Activated naive CD4-positive, alpha-beta T cell treated with anti-CD3 and anti-CD28 coated beads, Interleukin-2, amount 10 ng/mL, durations not matched to agents 7 days and 5 days (primary cell): Measurements from ENCODE around the gene TMTC3.
"Not testable (repeated sequence)": the region's sequence is repeated elsewhere in the genome, so short reads cannot be mapped to it uniquely, and the experiment has no call there.

Experiments
- CTCF ChIA-PET: fragments of 350-600 bp; sonication (Branson Sonifier 250); formaldehyde crosslinking; loops from one replicate; lab custom pipeline; 2021; ENCODE audit warnings: antibody characterized with exemption; lab: Charles Lee
- DNase-seq: peaks from one replicate; pipeline ENCODE4 v3.0.0-alpha.2; 2020
- H3K27ac Mint-ChIP-seq: one replicate; pipeline ENCODE4 v1.8.0; 2021; ENCODE audit warnings: mild to moderate bottlenecking, moderate library complexity, mixed read lengths
- H3K27me3 Mint-ChIP-seq: one replicate; pipeline ENCODE4 v1.8.0; 2021; ENCODE audit warnings: mild to moderate bottlenecking, mixed read lengths
- H3K36me3 Mint-ChIP-seq: one replicate; pipeline ENCODE4 v1.8.0; 2021; ENCODE audit warnings: mixed read lengths
- H3K4me1 Mint-ChIP-seq: one replicate; pipeline ENCODE4 v1.8.0; 2021; ENCODE audit warnings: mixed read lengths
- H3K4me3 Mint-ChIP-seq: one replicate; pipeline ENCODE4 v1.8.0; 2021; ENCODE audit warnings: mild to moderate bottlenecking, moderate library complexity, mixed read lengths
- H3K9me3 Mint-ChIP-seq: one replicate; pipeline ENCODE4 v1.8.0; 2021; ENCODE audit warnings: mixed read lengths

The TMTC3 gene

GRCh38 chr12:88141774-88142609 is at the start of gene TMTC3, which contains the start of gene CEP290:
TMTC3 (plus strand) TSS chr12:88142307; CDS start chr12:88148316, 6,009 bp downstream.
CEP290 (minus strand) TSS chr12:88142088; CDS start chr12:88141307, 781 bp downstream.
- CTCF ChIA-PET, result interaction anchor here (0.6 to 1.7 kb wide), 2 partner anchors 13 to 27 kb away, joined by 3 to 4 read pairs; no protein-coding TSS in a partner anchor
- Mint-ChIP-seq H3K27me3 (no peaks in the 10 kb centered on the region), H3K36me3 (peaks cover 13% of the 10 kb centered on the region), H3K27ac (peak within 1 kb of the TSS; percentile 91), H3K4me3 (peak within 1 kb of the TSS; percentile 83), H3K4me1 (peaks cover 38% of the 10 kb centered on the region), H3K9me3 (no peaks in the 10 kb centered on the region)
- peak; percentile 96 for DNase-seq

- H3K4me1 Mint-ChIP-seq, result no peaks in the 10 kb centered on the region
- no peak for DNase-seq
- H3K27ac Mint-ChIP-seq, result no peak overlapping the region
- H3K36me3 Mint-ChIP-seq, result peaks cover 7% of the 10 kb centered on the region
- H3K9me3 Mint-ChIP-seq, result no peaks in the 10 kb centered on the region
- no peaks in the 10 kb centered on the region for H3K27me3 Mint-ChIP-seq
- no peak overlapping the region for H3K4me3 Mint-ChIP-seq
- CTCF ChIA-PET, result no interaction called here
Measured at GRCh38 chr12:88092771-88093170, 49.3 kb upstream of the TMTC3 start.

GRCh38 chr12:88093573-88093972 is 48.5 kb upstream of the TMTC3 start:
- H3K9me3 Mint-ChIP-seq, result no peaks in the 10 kb centered on the region
- peaks cover 7% of the 10 kb centered on the region for H3K36me3 Mint-ChIP-seq
- DNase-seq, result no peak
- H3K4me3 Mint-ChIP-seq, result no peak overlapping the region
- no peak overlapping the region for H3K27ac Mint-ChIP-seq
- CTCF ChIA-PET, result interaction anchor here (0.7 kb wide), 1 partner anchor 900 kb away, joined by 3 read pairs; no protein-coding TSS in a partner anchor
- no peaks in the 10 kb centered on the region for H3K27me3 Mint-ChIP-seq
- no peaks in the 10 kb centered on the region for H3K4me1 Mint-ChIP-seq

GRCh38 chr12:88108021-88108420 is 34.1 kb upstream of the TMTC3 start:
- H3K27me3 Mint-ChIP-seq, result no peaks in the 10 kb centered on the region
- H3K27ac Mint-ChIP-seq, result no peak overlapping the region
- peaks cover 2% of the 10 kb centered on the region for H3K4me1 Mint-ChIP-seq
- H3K4me3 Mint-ChIP-seq, result no peak overlapping the region
- H3K9me3 Mint-ChIP-seq, result no peaks in the 10 kb centered on the region
- CTCF ChIA-PET, result no interaction called here
- DNase-seq, result no peak
- peaks cover 13% of the 10 kb centered on the region for H3K36me3 Mint-ChIP-seq

- no peaks in the 10 kb centered on the region for H3K27me3 Mint-ChIP-seq
- no peak overlapping the region for H3K27ac Mint-ChIP-seq
- CTCF ChIA-PET, result interaction anchor here (0.7 to 1.2 kb wide), 2 partner anchors 281 to 283 kb away, joined by 3 to 4 read pairs; no protein-coding TSS in a partner anchor
- H3K9me3 Mint-ChIP-seq, result no peaks in the 10 kb centered on the region
- no peak overlapping the region for H3K4me3 Mint-ChIP-seq
- peaks cover 2% of the 10 kb centered on the region for H3K4me1 Mint-ChIP-seq
- H3K36me3 Mint-ChIP-seq, result peaks cover 12% of the 10 kb centered on the region
- no peak for DNase-seq
Measured at GRCh38 chr12:88111074-88111652, 30.9 kb upstream of the TMTC3 start.

- Mint-ChIP-seq H3K4me3 (no peak overlapping the region), H3K27ac (no peak overlapping the region), H3K9me3 (no peaks in the 10 kb centered on the region), H3K4me1 (peaks cover 2% of the 10 kb centered on the region), H3K36me3 (peaks cover 17% of the 10 kb centered on the region), H3K27me3 (no peaks in the 10 kb centered on the region)
- CTCF ChIA-PET, result no interaction called here
- DNase-seq, result no peak
Measured at GRCh38 chr12:88113871-88114270, 28.2 kb upstream of the TMTC3 start.

GRCh38 chr12:88122666-88123065 is 19.4 kb upstream of the TMTC3 start:
- no peaks in the 10 kb centered on the region for H3K4me1 Mint-ChIP-seq
- CTCF ChIA-PET, result no interaction called here
- H3K4me3 Mint-ChIP-seq, result no peak overlapping the region
- H3K27me3 Mint-ChIP-seq, result no peaks in the 10 kb centered on the region
- peaks cover 2% of the 10 kb centered on the region for H3K36me3 Mint-ChIP-seq
- DNase-seq, result no peak
- H3K27ac Mint-ChIP-seq, result no peak overlapping the region
- no peaks in the 10 kb centered on the region for H3K9me3 Mint-ChIP-seq

GRCh38 chr12:88127099-88127498 is 15.0 kb upstream of the TMTC3 start:
- peaks cover 5% of the 10 kb centered on the region for H3K36me3 Mint-ChIP-seq
- H3K9me3 Mint-ChIP-seq, result no peaks in the 10 kb centered on the region
- H3K27ac Mint-ChIP-seq, result no peak overlapping the region
- no peaks in the 10 kb centered on the region for H3K4me1 Mint-ChIP-seq
- no peak overlapping the region for H3K4me3 Mint-ChIP-seq
- CTCF ChIA-PET, result no interaction called here
- no peak for DNase-seq
- no peaks in the 10 kb centered on the region for H3K27me3 Mint-ChIP-seq

- Mint-ChIP-seq H3K27me3 (no peaks in the 10 kb centered on the region), H3K36me3 (peaks cover 7% of the 10 kb centered on the region), H3K4me1 (no peaks in the 10 kb centered on the region), H3K9me3 (no peaks in the 10 kb centered on the region), H3K27ac (no peak overlapping the region), H3K4me3 (no peak overlapping the region)
- no peak for DNase-seq
- CTCF ChIA-PET, result no interaction called here
Measured at GRCh38 chr12:88127855-88128254, 14.3 kb upstream of the TMTC3 start.

- H3K9me3 Mint-ChIP-seq, result no peaks in the 10 kb centered on the region
- CTCF ChIA-PET, result no interaction called here
- no peaks in the 10 kb centered on the region for H3K27me3 Mint-ChIP-seq
- peaks cover 14% of the 10 kb centered on the region for H3K36me3 Mint-ChIP-seq
- no peak overlapping the region for H3K4me3 Mint-ChIP-seq
- no peak for DNase-seq
- no peaks in the 10 kb centered on the region for H3K4me1 Mint-ChIP-seq
- H3K27ac Mint-ChIP-seq, result no peak overlapping the region
Measured at GRCh38 chr12:88132392-88132791, 9.7 kb upstream of the TMTC3 start.

GRCh38 chr12:88133181-88133580 is 8.9 kb upstream of the TMTC3 start:
- H3K27me3 Mint-ChIP-seq, H3K27ac Mint-ChIP-seq, DNase-seq, H3K4me1 Mint-ChIP-seq, CTCF ChIA-PET, H3K4me3 Mint-ChIP-seq, H3K9me3 Mint-ChIP-seq: not testable (repeated sequence)
- H3K36me3 Mint-ChIP-seq, result peaks cover 16% of the 10 kb centered on the region

- DNase-seq, H3K27me3 Mint-ChIP-seq, H3K4me3 Mint-ChIP-seq, H3K27ac Mint-ChIP-seq, H3K9me3 Mint-ChIP-seq: not testable (repeated sequence)
- CTCF ChIA-PET, result interaction anchor here (0.7 kb wide), 1 partner anchor 21 kb away, joined by 3 read pairs; no protein-coding TSS in a partner anchor
- Mint-ChIP-seq H3K36me3 (peaks cover 14% of the 10 kb centered on the region), H3K4me1 (peaks cover 31% of the 10 kb centered on the region)
Measured at GRCh38 chr12:88139711-88140110, 2.4 kb upstream of the TMTC3 start.

GRCh38 chr12:88141425-88141773 is 708 bp upstream of the TMTC3 start:
- peaks cover 38% of the 10 kb centered on the region for H3K4me1 Mint-ChIP-seq
- H3K9me3 Mint-ChIP-seq, result no peaks in the 10 kb centered on the region
- H3K4me3 Mint-ChIP-seq, result peak overlapping the region; percentile 83
- CTCF ChIA-PET, result interaction anchor here (0.6 kb wide), 1 partner anchor 26 kb away, joined by 3 read pairs; no protein-coding TSS in a partner anchor
- peaks cover 14% of the 10 kb centered on the region for H3K36me3 Mint-ChIP-seq
- H3K27me3 Mint-ChIP-seq, result no peaks in the 10 kb centered on the region
- DNase-seq, result no peak
- H3K27ac Mint-ChIP-seq, result peak overlapping the region; percentile 91

GRCh38 chr12:88142610-88142991 is 494 bp downstream of the TMTC3 start:
- Mint-ChIP-seq H3K9me3 (no peaks in the 10 kb centered on the region), H3K27me3 (no peaks in the 10 kb centered on the region), H3K27ac (peak overlapping the region; percentile 91), H3K4me3 (peak overlapping the region; percentile 83), H3K4me1 (peaks cover 38% of the 10 kb centered on the region), H3K36me3 (peaks cover 11% of the 10 kb centered on the region)
- DNase-seq, result no peak
- CTCF ChIA-PET, result interaction anchor here (1.7 kb wide), 1 partner anchor 12 kb away, joined by 4 read pairs; no protein-coding TSS in a partner anchor
